Renal cortex interstitium (tissue), 15 donors: ENCODE data around the gene ZNF223. TPM values are rescaled to one million over a fixed set of nuclear protein-coding genes. Genes with fewer than 3 reads are reported as not detected.

Source experiments
- DNase-seq, 11 donors: peaks; one replicate each; pipeline ENCODE4 v3.0.0-alpha.2; 2013; ENCODE audit warnings: low read depth in 9 of 11, low spot score in 4 of 11; ENCODE audit errors: extremely low read depth in 1 of 11
- long read RNA-seq, 16 experiments: transcript quantifications; one replicate each; lab custom pipeline, GENCODE V29; 2026
- polyA plus RNA-seq, 3 donors: library from polyadenylated mRNA; unstranded; fragments of 120-200 nt; gene quantifications; one replicate each; pipeline ENCODE4 v1.2.1, GENCODE V29; 2013; ENCODE audit not compliant: insufficient read length in 3 of 3

Gene ZNF223
- polyA plus RNA-seq = 10 to 100 TPM; 10.7 to 15.1 (median 12.4) TPM
- long read RNA-seq, donor 1, partial matches to known transcripts = 0 of 1 reads
- long read RNA-seq, donor 1, other reads (novel, unspliced or antisense) = 0 of 1 reads
- long read RNA-seq, donor 2, transcript ZNF223-201 (5 exons, 2,418 nt) = major isoform, 5 of 6 reads
- long read RNA-seq, donor 2, partial matches to known transcripts = 0 of 6 reads
- long read RNA-seq, donor 2, other reads (novel, unspliced or antisense) = 0 of 6 reads
- long read RNA-seq, donor 3, transcript ZNF223-201 (5 exons, 2,418 nt) = major isoform, 6 of 6 reads
- long read RNA-seq, donor 3, partial matches to known transcripts = 0 of 6 reads
- long read RNA-seq, donor 3, other reads (novel, unspliced or antisense) = 0 of 6 reads
- long read RNA-seq, donor 4, partial matches to known transcripts = 0 of 3 reads
- long read RNA-seq, donor 4, other reads (novel, unspliced or antisense) = 0 of 3 reads
- long read RNA-seq, donor 5, transcript ZNF223-201 (5 exons, 2,418 nt) = major isoform, 7 of 11 reads
- long read RNA-seq, donor 5, partial matches to known transcripts = 0 of 11 reads
- long read RNA-seq, donor 5, other reads (novel, unspliced or antisense) = 0 of 11 reads
- long read RNA-seq, donor 6 = 0 reads
- long read RNA-seq, donor 7, partial matches to known transcripts = 0 of 4 reads
- long read RNA-seq, donor 7, other reads (novel, unspliced or antisense) = 0 of 4 reads
- long read RNA-seq, donor 8, partial matches to known transcripts = 0 of 5 reads
- long read RNA-seq, donor 8, other reads (novel, unspliced or antisense) = 0 of 5 reads
- long read RNA-seq, donor 9, partial matches to known transcripts = 0 of 3 reads
- long read RNA-seq, donor 9, other reads (novel, unspliced or antisense) = 0 of 3 reads
- long read RNA-seq, donor 10, partial matches to known transcripts = 0 of 1 reads
- long read RNA-seq, donor 10, other reads (novel, unspliced or antisense) = 0 of 1 reads
- long read RNA-seq, donor 11, partial matches to known transcripts = 0 of 3 reads
- long read RNA-seq, donor 11, other reads (novel, unspliced or antisense) = 0 of 3 reads
- long read RNA-seq, donor 12, partial matches to known transcripts = 0 of 1 reads
- long read RNA-seq, donor 12, other reads (novel, unspliced or antisense) = 0 of 1 reads
- long read RNA-seq, donor 13, partial matches to known transcripts = 0 of 3 reads
- long read RNA-seq, donor 13, other reads (novel, unspliced or antisense) = 0 of 3 reads
- long read RNA-seq, donor 14, transcript ZNF223-201 (5 exons, 2,418 nt) = major isoform, 5 of 5 reads
- long read RNA-seq, donor 14, partial matches to known transcripts = 0 of 5 reads
- long read RNA-seq, donor 14, other reads (novel, unspliced or antisense) = 0 of 5 reads
- long read RNA-seq, donor 15, partial matches to known transcripts = 0 of 2 reads
- long read RNA-seq, donor 15, other reads (novel, unspliced or antisense) = 0 of 2 reads
- long read RNA-seq, donor 16, transcript ZNF223-201 (5 exons, 2,418 nt) = major isoform, 6 of 6 reads
- long read RNA-seq, donor 16, partial matches to known transcripts = 0 of 6 reads
- long read RNA-seq, donor 16, other reads (novel, unspliced or antisense) = 0 of 6 reads

DNA sequence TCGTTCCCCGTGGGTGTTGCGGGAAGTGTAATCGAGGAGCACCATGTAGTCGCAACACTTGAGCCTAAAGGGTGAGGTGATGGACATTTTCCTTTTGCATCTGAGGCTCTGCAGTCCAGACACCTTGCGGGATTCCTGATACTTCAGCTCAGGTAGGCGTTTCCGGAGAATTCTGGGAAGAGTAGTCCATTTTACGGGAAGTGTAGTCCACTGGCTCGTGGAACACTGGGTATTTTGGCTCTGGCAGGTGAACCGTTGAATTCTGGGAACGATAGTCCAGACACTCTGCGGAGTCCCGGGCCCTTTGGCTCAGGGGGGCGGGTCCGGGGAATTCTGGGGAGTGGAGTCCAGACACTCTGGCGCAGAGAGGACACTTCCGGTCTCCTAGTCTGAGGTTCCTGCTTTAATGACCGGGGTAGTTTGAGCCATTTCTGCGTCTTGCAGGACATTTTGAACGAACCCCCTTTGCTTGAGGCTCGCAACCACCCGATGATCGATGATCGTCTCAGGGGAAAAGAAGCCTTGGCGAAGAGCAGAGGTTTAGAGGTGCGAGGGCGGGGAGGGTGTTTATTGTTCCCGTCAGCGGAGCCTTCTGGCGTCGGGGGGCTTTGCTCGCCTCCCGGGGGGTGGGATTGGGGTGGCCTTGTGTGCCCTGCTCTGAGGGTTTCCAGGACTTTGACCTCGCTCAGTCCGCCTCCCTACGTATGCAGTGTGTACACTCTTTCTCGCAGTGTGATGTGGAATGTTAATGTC, at the start of gene ZNF223:
ZNF223 (plus strand) TSS at position 387 of the 753 bp plus-strand sequence. CDS start 3,141 bp downstream, outside the sequence.
- peak; percentile 86 to 98 (median 91) for DNase-seq

GRCh38 chr19:44002212-44002565, 49.6 kb upstream of the ZNF223 start:
- no peak for DNase-seq

DNA sequence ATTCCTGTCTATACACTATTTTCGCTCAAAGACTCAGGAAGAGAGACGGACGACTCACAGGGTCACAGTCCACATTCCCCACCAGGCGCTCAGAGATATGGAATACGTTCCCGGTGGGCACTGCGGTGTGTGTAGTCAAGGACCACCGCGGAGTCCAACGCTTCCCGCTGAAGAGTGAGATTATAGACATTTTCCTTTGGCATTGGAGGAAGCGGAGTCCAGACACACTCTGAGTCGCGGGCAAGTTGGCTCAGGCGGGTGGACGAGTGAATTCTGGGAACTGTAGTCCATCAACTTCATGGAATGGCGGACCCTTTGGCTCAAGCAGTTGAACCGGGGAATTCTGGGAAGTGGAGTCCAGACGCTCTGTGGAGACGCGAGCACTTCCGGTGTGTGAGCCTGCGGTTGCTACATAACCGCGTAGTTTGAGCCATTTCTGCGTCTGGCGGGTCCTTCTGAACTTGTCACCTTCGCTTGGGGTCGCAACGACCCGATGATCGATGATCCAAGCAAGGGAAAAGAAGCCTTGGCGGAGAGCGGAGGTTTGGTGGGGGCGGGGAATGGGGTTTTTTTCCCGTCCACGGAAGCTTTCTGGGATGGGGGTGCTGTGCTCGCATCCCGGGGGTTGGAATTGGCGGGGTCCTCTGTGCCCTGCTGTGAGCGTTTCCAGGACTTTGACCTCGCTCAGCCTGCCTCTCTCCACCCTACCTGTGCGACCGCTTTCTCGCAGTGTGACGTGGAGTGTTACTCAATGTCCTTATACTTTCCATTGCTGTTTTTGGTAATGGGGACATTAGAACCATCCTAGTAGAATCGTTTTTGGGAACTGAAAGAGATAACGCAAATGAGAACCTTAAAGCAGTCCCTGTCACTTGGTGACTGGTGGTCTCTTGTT, 49.0 kb upstream of the ZNF223 start, which contains the start of gene ZNF230:
ZNF230 (plus strand) TSS at position 392 of the 895 bp plus-strand sequence. CDS start 4,122 bp downstream, outside the sequence.
- peak; percentile 88 to 98 (median 93) for DNase-seq

GRCh38 chr19:44003461-44004009, 48.3 kb upstream of the ZNF223 start:
- DNase-seq = peak in 1 of 11 donors; percentile 2

DNA sequence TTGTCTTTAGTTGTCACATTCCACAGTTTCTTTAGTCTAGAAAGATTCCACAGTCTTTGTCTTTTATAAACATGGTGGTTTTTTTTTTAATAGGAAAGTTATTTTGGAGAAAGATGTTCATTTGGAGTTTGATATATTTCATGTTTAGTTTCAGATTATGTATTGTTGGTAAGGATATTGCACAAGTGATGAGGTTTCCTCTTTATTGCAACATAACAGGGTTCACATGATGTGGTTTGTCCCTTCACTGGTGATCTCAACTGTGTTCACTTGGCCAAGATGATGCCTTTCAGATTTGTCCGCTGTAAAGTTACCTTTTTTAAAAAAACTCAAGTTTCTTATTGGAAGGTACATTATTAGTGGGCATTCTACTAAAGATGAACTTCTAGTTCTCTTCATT, 45.9 kb upstream of the ZNF223 start:
- no peak for DNase-seq

GRCh38 chr19:44007473-44007872, 44.4 kb upstream of the ZNF223 start:
- DNase-seq = no peak

DNA sequence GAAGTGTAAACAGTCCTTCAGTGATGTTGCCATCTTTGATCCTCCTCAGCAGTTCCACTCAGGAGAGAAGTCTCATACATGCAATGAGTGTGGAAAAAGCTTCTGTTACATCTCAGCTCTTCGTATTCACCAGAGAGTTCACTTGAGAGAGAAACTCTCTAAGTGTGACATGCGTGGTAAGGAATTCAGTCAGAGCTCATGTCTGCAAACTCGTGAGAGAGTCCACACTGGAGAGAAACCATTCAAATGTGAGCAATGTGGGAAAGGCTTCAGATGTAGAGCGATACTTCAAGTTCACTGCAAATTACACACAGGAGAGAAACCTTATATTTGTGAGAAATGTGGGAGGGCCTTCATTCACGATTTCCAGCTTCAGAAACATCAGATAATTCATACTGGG, 41.4 kb upstream of the ZNF223 start:
- no peak for DNase-seq

- DNase-seq = no peak
Measured at GRCh38 chr19:44019498-44019897, 32.3 kb upstream of the ZNF223 start.

DNA sequence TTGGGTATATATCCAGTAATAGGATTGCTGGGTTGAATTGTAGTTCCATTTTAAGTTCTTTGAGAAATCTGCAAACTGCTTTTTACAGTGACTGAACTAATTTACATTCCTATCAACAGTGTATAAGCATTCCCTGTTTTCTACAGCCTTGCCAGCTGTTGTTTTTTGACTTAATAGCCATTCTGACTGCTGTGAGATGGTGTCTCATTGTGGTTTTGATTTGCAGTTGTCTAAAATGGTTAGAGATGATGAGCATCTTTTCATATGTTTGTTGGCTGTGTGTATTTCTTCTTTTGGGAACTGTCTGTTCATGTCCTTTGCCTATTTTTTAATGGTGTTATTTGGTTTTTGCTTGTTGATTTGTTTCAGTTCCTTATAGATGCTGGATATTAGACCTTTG, 30.6 kb upstream of the ZNF223 start:
- DNase-seq = no peak

GRCh38 chr19:44024900-44025216, 27.0 kb upstream of the ZNF223 start:
- peak in 1 of 11 donors; percentile 35 for DNase-seq

DNA sequence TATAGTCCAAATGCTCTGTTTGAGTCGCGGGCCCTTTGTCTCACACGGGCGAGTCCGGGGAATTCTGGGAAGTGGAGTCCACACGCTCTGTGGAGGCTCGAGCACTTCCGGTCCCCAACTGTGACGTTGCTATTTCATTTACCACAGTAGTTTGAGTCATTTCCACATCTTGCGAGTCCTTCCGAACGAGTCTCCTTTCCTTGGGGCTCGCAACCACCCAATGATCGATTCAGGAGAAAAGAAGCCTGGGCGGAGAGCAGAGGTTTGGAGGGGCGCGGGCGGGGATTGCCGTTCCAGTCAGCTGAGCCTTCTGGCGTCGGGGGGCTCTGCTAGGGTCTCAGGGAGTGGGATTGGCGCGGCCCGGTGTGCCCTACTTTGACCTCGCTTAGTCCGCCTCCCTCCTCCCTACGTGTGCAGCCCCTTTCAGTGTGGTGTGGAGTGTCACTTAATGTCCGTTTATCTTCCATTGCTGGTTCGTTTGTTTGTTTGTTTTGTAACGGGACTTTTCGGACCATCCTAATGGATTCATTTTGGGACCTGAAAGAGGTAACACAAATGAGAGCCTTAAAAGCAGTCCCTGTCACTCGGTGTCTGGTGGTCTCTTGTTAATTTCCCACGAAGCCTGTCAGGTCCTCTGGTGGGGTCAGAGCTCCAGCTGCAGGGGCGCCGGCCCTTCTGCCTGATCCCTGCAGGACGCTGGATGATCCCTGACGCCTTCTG, 26.5 kb upstream of the ZNF223 start, which contains the start of gene ZNF222:
ZNF222 (plus strand) TSS at position 163 of the 720 bp plus-strand sequence; CDS start at position 221, 58 bp downstream.
- peak; percentile 73 to 91 (median 83) for DNase-seq

DNA sequence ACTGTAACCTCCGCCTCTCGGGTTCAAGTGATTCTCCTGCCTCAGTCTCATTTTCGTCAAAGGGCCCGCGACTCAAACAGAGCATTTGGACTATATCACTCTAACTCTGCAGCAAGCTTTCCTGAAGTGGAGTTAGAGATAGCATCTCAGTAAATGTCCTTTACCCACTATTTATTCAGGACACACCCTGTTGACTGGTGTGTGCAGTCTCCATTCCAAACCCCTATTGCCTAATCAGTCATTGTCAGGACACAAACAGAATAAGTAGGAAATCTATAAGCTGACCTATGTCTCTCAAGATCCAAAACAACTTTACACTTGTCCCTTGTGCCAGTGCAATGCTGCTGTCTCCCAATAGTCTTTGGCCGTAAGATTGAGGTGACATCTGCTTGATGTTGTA, 25.2 kb upstream of the ZNF223 start:
- DNase-seq = no peak

GRCh38 chr19:44032001-44032610, 19.7 kb upstream of the ZNF223 start:
- no peak for DNase-seq

DNA sequence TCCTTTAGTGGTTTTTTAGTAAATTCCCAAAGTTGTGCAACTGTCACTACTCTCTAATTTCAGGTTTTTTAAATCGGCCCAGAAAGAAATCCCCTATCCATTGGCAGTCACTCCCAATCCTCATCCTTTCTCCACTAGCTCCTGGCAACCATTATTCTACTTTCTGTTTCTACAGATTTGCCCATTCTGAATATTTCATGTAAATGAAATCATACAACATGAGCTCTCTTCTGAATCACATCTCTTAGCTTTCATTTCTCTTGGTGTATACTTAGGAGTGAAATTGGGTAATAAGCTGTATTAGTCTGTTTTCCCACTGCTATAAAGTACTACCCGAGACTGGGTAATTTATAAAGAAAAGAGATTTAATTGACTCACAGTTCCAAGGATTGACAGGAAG, 9.7 kb upstream of the ZNF223 start:
- DNase-seq = no peak
